ENCODE measurements around the gene AUTS2. TPM values are rescaled to one million over a fixed set of nuclear protein-coding genes. Genes with fewer than 3 reads are reported as not detected.

AUTS2 gene
- total RNA-seq, 1 experiment from 2014 or later: 256 TPM

- H2BK5ac ChIP-seq (ENCODE audit: insufficient read length, low read length): no peak overlapping the region
- H3K79me2 ChIP-seq (ENCODE audit: insufficient read depth, low read length): no peaks in the 10 kb centered on the region
- H4K91ac ChIP-seq (ENCODE audit: insufficient read length, low read depth, low read length): no peak overlapping the region
- no peaks in the 10 kb centered on the region for H3K79me1 ChIP-seq (ENCODE audit: insufficient read depth, low read depth, low read length, poor library complexity, severe bottlenecking)
- H3K9ac ChIP-seq (ENCODE audit: extremely low read depth, insufficient read length, low read length): no peak overlapping the region
- no peak overlapping the region for H2AFZ ChIP-seq (ENCODE audit: low read length)
- no peak overlapping the region for H2BK12ac ChIP-seq (ENCODE audit: insufficient read length, low read depth, low read length)
- no peak overlapping the region for H3K14ac ChIP-seq (ENCODE audit: insufficient read depth, low read length)
- H3K4me1 ChIP-seq (ENCODE audit: insufficient read depth, low read length): peaks cover 12% of the 10 kb centered on the region; the same call in 1 of the 2 replicates
- H3K9me3 Mint-ChIP-seq: no peaks in the 10 kb centered on the region
- H2AK5ac ChIP-seq (ENCODE audit: insufficient read length, low read length): no peak overlapping the region
- H3K27ac ChIP-seq (ENCODE audit: insufficient read length, low read depth, low read length): no peak overlapping the region
- no peak overlapping the region for H3K4me2 ChIP-seq (ENCODE audit: insufficient read depth, insufficient read length, low read length)
- no peak overlapping the region for H3K27ac Mint-ChIP-seq
- H3K56ac ChIP-seq (ENCODE audit: insufficient read length, low read depth, low read length): no peak overlapping the region
- no CpG with 5 or more reads among the region's 1 CpG for WGBS (ENCODE audit: extremely low coverage, insufficient read length, low lambda C conversion rate)
- no peak overlapping the region for H3K18ac ChIP-seq (ENCODE audit: insufficient read length, low read depth, low read length)
- no peak overlapping the region for H3T11ph ChIP-seq (ENCODE audit: low read length)
- no peaks in the 10 kb centered on the region for H3K36me3 Mint-ChIP-seq (ENCODE audit: insufficient read depth in 1 of 3, low read depth in 3 of 3)
- no peak overlapping the region for H4K8ac ChIP-seq (replicated peaks; ENCODE audit: insufficient read length, low read depth, low read length)
- H3K27me3 Mint-ChIP-seq (ENCODE audit: low read depth): no peaks in the 10 kb centered on the region
- no peaks in the 10 kb centered on the region for H3K9me3 ChIP-seq (ENCODE audit: control insufficient read depth, low read depth, low read length)
- no peak overlapping the region for H2BK15ac ChIP-seq (ENCODE audit: low read depth, low read length)
- DNase-seq: no peak
- no peaks in the 10 kb centered on the region for H4K20me1 ChIP-seq (ENCODE audit: control insufficient read depth, insufficient read depth, insufficient read length)
- no peak overlapping the region for H3K4me3 Mint-ChIP-seq
- H3K4me1 Mint-ChIP-seq: peaks cover 40 to 49% of the 10 kb centered on the region in 2 experiments
- no peak overlapping the region for H4K5ac ChIP-seq (ENCODE audit: insufficient read length, low read depth, low read length)
- H3K27me3 ChIP-seq (ENCODE audit: insufficient read depth, low read length): no peaks in the 10 kb centered on the region
- no peak for TF ChIP-seq CTCF (conservative IDR thresholded peaks at IDR 0.05)
- H3K4ac ChIP-seq (ENCODE audit: low read depth, low read length): no peak overlapping the region
- no peak overlapping the region for H3K23ac ChIP-seq (ENCODE audit: insufficient read length, low read depth, low read length)
- no peak overlapping the region for H2BK20ac ChIP-seq (ENCODE audit: low read depth, low read length, poor library complexity, severe bottlenecking)
- no peaks in the 10 kb centered on the region for H3K23me2 ChIP-seq (ENCODE audit: insufficient read length, low read depth, low read length, poor library complexity, severe bottlenecking)
- no peak overlapping the region for H2BK120ac ChIP-seq (ENCODE audit: low read depth, low read length, poor library complexity, severe bottlenecking)
Observed at GRCh38 chr7:69859342-69859741, 261.1 kb downstream of the AUTS2 start.

Measured in H9 (cell line).